DND-41 (cell line): ENCODE measurements around the gene DLG2.

Experiments used
- ATAC-seq: fragments of 200-7000 bp; cut with Tn5 transposase; 3 replicates; pipeline ENCODE4 v1.9.1; 2021; ENCODE audit warnings: low read depth; ENCODE audit not compliant: insufficient read depth
- DNase-seq: peaks from one replicate; pipeline ENCODE4 v3.0.0-alpha.2; 2020
- H2AFZ ChIP-seq: 2 replicates; pipeline ENCODE4 v1.6.0; 2012; ENCODE audit warnings: low read depth, low read length
- H3K27ac ChIP-seq: 2 replicates; pipeline ENCODE4 v1.5.1; 2012; ENCODE audit warnings: low read length, inconsistent platforms
- H3K27me3 ChIP-seq: fragments of 200-600 bp; sonication (generic); 2 replicates; pipeline ENCODE4 v1.6.0; 2012; ENCODE audit warnings: low read length, mild to moderate bottlenecking, inconsistent platforms; ENCODE audit not compliant: insufficient read depth, poor library complexity
- H3K36me3 ChIP-seq: 2 replicates; pipeline ENCODE4 v1.5.1; 2012; ENCODE audit warnings: low read length, inconsistent platforms; ENCODE audit not compliant: insufficient read depth
- H3K4me1 ChIP-seq: 2 replicates; pipeline ENCODE4 v1.5.1; 2012; ENCODE audit warnings: mild to moderate bottlenecking, low read length; ENCODE audit not compliant: insufficient read depth
- H3K4me2 ChIP-seq: 2 replicates; pipeline ENCODE4 v1.6.0; 2012; ENCODE audit warnings: mild to moderate bottlenecking, moderate library complexity, low read length, inconsistent platforms; ENCODE audit not compliant: insufficient read depth
- H3K4me3 ChIP-seq, 2 experiments: fragments of 200-600 bp in 1 of 2; shearing (Covaris generic) in 1 of 2; 2 replicates each; pipeline ENCODE4 v1.5.1; 2012 to 2016; ENCODE audit warnings: inconsistent platforms in 2 of 2, low read length in 2 of 2, mild to moderate bottlenecking in 2 of 2, low read depth in 1 of 2, moderate library complexity in 1 of 2
- H3K79me2 ChIP-seq: 2 replicates; pipeline ENCODE4 v1.6.0; 2012; ENCODE audit warnings: low read length, inconsistent platforms; ENCODE audit not compliant: insufficient read depth
- H3K9ac ChIP-seq: 2 replicates; pipeline ENCODE4 v1.6.0; 2012; ENCODE audit warnings: low read depth, mild to moderate bottlenecking, inconsistent platforms, low read length, moderate library complexity
- H3K9me3 ChIP-seq: 2 replicates; pipeline ENCODE4 v1.5.1; 2012; ENCODE audit warnings: low read length, moderate library complexity, mild to moderate bottlenecking, inconsistent platforms; ENCODE audit not compliant: insufficient read depth, severe bottlenecking
- H4K20me1 ChIP-seq: 2 replicates; pipeline ENCODE4 v1.6.0; 2012; ENCODE audit warnings: low read length; ENCODE audit not compliant: insufficient read depth
- EZH2 ChIP-seq: IDR thresholded peaks from 3 replicates; pipeline ENCODE4 v1.6.1; 2012; ENCODE audit warnings: borderline replicate concordance, low read depth, mild to moderate bottlenecking, moderate library complexity, low read length, inconsistent platforms; ENCODE audit not compliant: severe bottlenecking
- TF ChIP-seq, protein P1 (sequence below): IDR thresholded peaks from 2 replicates; pipeline ENCODE4 v1.5.1; 2012; ENCODE audit warnings: borderline replicate concordance, low read length, moderate library complexity, mild to moderate bottlenecking; ENCODE audit not compliant: poor library complexity, severe bottlenecking; ENCODE audit errors: extremely low read depth

Gene DLG2

DNA sequence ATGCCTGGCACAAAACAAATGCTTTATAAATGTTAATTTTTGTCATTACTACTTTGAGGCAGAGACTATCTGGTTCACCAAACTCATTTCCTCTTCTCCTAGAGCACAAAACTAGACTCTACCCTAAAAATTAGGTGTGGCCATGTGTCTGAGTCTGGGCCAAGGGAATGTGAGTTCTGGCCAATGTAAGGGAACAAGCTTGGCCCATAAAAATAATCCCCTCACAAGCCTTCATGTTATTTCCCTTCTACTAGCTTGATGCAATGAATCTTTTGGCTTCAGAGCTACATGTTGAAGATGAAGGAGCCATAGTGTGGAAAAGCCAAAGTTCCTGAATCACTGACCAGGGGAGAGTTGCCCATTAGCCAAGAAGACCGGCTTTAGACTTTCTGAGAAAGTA lies 1934.5 kb downstream of the DLG2 start:
- no peak for ATAC-seq
- Histone ChIP-seq H3K9ac (no peak overlapping the region), H3K4me2 (no peak overlapping the region), H4K20me1 (no peaks in the 10 kb centered on the region), H3K27me3 (peaks cover 3% of the 10 kb centered on the region), H2AFZ (no peak overlapping the region), H3K27ac (no peak overlapping the region), H3K79me2 (no peaks in the 10 kb centered on the region), H3K4me3 (no peak overlapping the region), H3K36me3 (no peaks in the 10 kb centered on the region), H3K4me1 (no peaks in the 10 kb centered on the region), H3K9me3 (no peaks in the 10 kb centered on the region)
- TF ChIP-seq, protein P1, sequence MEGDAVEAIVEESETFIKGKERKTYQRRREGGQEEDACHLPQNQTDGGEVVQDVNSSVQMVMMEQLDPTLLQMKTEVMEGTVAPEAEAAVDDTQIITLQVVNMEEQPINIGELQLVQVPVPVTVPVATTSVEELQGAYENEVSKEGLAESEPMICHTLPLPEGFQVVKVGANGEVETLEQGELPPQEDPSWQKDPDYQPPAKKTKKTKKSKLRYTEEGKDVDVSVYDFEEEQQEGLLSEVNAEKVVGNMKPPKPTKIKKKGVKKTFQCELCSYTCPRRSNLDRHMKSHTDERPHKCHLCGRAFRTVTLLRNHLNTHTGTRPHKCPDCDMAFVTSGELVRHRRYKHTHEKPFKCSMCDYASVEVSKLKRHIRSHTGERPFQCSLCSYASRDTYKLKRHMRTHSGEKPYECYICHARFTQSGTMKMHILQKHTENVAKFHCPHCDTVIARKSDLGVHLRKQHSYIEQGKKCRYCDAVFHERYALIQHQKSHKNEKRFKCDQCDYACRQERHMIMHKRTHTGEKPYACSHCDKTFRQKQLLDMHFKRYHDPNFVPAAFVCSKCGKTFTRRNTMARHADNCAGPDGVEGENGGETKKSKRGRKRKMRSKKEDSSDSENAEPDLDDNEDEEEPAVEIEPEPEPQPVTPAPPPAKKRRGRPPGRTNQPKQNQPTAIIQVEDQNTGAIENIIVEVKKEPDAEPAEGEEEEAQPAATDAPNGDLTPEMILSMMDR: no peak
- no peak for TF ChIP-seq EZH2
- no peak for DNase-seq

DNA sequence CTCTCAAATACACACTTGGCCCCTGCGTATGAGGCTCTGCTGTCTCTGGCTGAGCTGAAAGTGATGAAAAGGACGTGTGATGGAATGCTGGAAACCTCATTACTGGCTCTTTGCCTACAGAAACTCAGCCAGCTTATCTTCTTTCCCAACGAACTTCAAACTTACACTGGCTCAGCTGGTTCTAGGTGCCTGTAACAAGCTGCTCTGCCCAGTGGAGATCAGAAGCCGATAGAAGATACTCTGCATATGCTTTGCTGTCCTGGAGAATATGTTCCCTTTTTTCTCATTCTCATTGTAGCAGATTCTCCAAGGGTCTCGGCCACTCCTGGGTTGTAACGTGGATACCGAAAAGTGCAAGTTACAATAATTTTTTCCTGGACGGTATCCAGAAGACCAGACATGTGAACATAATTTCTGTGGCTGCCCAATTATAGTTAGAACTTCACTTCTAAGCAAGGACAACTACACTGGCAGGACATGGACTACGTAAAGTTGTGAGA lies 1935.6 kb downstream of the DLG2 start:
- no peak overlapping the region for H3K4me3 ChIP-seq
- TF ChIP-seq, protein P1: no peak
- no peak for TF ChIP-seq EZH2
- no peaks in the 10 kb centered on the region for H3K36me3 ChIP-seq
- no peaks in the 10 kb centered on the region for H3K4me1 ChIP-seq
- H3K4me2 ChIP-seq: no peak overlapping the region
- DNase-seq (no peak), ATAC-seq (no peak)
- H3K9ac ChIP-seq: no peak overlapping the region
- no peaks in the 10 kb centered on the region for H3K79me2 ChIP-seq
- H4K20me1 ChIP-seq: no peaks in the 10 kb centered on the region
- H2AFZ ChIP-seq: no peak overlapping the region
- H3K27me3 ChIP-seq: peaks cover 3% of the 10 kb centered on the region
- H3K9me3 ChIP-seq: no peaks in the 10 kb centered on the region
- H3K27ac ChIP-seq: no peak overlapping the region

DNA sequence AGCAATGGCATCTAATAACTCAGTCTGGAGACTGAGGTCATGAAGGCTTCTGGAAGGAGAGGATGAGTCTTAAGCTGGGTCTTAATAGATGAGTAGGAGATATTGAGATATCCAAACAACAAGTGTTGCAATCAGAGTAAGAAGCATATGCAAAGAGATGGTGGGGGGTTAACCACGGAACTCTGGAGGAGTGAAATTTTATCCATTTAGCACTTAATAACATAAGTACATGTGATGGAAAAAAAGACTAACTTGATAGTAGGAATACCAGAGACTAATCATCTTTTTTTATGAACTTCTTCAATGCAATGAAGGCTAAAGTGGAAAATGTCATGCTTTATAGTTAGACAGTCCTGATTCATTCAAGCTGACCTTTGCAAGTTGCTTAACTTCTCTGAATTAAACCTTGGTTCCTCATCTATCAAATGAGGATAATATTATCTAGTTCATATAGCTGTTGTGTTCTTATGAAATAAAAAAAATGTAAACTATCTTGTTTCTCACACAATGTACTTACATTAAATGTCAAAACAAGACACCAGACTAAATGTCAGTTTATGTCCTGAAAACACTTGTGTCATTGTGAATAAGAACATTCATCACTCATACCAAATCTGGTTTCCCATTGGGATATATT lies 1937.9 kb downstream of the DLG2 start:
- H4K20me1 ChIP-seq: no peaks in the 10 kb centered on the region
- no peak overlapping the region for H2AFZ ChIP-seq
- TF ChIP-seq EZH2: no peak
- TF ChIP-seq, protein P1: no peak
- DNase-seq (no peak), ATAC-seq (no peak)
- H3K27me3 ChIP-seq: peaks cover 3% of the 10 kb centered on the region
- H3K4me2 ChIP-seq: no peak overlapping the region
- H3K4me3 ChIP-seq: no peak overlapping the region
- H3K9me3 ChIP-seq: no peaks in the 10 kb centered on the region
- H3K79me2 ChIP-seq: no peaks in the 10 kb centered on the region
- H3K27ac ChIP-seq: no peak overlapping the region
- H3K36me3 ChIP-seq: no peaks in the 10 kb centered on the region
- no peak overlapping the region for H3K9ac ChIP-seq
- H3K4me1 ChIP-seq: no peaks in the 10 kb centered on the region

DNA sequence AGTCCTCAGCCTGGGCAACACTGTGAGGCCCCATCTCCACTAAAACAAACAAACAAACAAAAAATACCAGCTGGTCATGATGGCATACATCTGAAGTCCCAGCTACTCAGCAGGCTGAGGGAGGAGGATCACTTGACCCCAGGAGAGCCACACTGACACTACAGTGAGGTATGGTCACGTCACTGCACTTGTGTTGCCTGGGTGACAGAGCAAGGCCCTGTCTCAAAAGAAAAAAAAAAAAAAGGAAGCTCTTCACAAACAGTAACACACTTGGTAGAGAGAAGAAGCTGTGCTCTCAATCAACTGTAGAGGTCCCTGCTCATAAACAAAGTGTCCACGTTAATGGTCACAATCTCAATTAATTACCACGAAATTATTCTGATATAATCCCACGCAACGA lies 1939.4 kb downstream of the DLG2 start:
- no peak for DNase-seq
- Histone ChIP-seq H3K79me2 (no peaks in the 10 kb centered on the region), H3K4me3 (no peak overlapping the region), H3K9ac (no peak overlapping the region), H3K4me2 (no peak overlapping the region), H3K27me3 (no peaks in the 10 kb centered on the region), H3K4me1 (no peaks in the 10 kb centered on the region), H3K36me3 (no peaks in the 10 kb centered on the region), H2AFZ (no peak overlapping the region), H3K27ac (no peak overlapping the region), H3K9me3 (no peaks in the 10 kb centered on the region), H4K20me1 (no peaks in the 10 kb centered on the region)
- TF ChIP-seq, protein P1: no peak
- no peak for TF ChIP-seq EZH2
- no peak for ATAC-seq
